ENCODE data around the gene LZTFL1.

The LZTFL1 gene

GRCh38 chr3:45803252-45803935, 38.5 kb downstream of the LZTFL1 start:
- in situ Hi-C loops (cut with MboI; ENCODE audit: low pct_unique_long_range_greater_than_20kb, low sequenced_read_pairs, unreplicated experiment): no loop called here
- TF ChIP-seq CTCF (IDR thresholded peaks at IDR 0.05; ENCODE audit: extremely low read depth, insufficient read depth, missing control alignments): no peak
- no peak for DNase-seq (ENCODE audit: low spot score)

- no peak for DNase-seq (ENCODE audit: low spot score)
- TF ChIP-seq CTCF (IDR thresholded peaks at IDR 0.05; ENCODE audit: extremely low read depth, insufficient read depth, missing control alignments): no peak
- in situ Hi-C loops (cut with MboI; ENCODE audit: low pct_unique_long_range_greater_than_20kb, low sequenced_read_pairs, unreplicated experiment): no loop called here
Measured at GRCh38 chr3:45802146-45802545, 39.8 kb downstream of the LZTFL1 start.

DNA sequence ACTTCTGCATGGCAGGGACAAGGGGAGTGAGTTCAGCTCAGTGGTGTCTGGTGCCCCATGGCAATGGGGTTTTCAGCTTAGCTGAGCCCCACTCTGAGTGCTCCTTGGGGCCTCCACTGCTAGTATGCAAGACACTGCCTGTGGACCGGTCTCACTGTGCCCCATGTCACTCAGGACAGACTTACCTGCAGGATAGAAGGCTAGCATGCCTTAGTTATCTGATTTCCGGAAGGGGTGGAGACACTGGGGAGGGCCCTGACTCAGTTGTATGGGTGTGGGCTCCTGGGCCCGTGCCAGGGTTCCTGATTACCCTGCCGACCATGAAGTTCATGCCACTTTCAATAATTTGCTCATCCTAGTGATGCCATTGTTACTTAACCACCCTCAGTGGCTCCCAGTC, 41.3 kb downstream of the LZTFL1 start:
- in situ Hi-C loops (cut with MboI; ENCODE audit: low pct_unique_long_range_greater_than_20kb, low sequenced_read_pairs, unreplicated experiment): no loop called here
- no peak for DNase-seq (ENCODE audit: low spot score)
- no peak for TF ChIP-seq CTCF (IDR thresholded peaks at IDR 0.05; ENCODE audit: extremely low read depth, insufficient read depth, missing control alignments)

DNA sequence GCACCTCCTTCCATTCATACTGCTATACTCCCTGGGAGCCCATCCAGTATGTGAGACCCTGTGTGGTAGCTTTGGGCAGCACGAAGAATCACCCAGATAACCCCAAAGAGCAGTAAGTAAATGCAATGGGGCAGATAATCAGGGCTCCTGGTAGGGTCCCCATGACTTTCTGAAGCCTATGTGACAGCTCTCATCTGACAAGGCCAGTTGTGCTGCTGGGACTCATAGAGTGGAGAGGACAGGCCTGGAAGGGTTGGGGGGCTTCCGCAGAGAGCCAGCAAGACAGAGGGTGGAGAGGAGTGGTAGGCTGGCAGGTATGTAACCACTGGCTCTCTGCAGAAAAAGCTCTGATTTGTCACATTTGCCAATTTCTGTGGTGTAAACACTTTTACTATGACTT, 42.3 kb downstream of the LZTFL1 start:
- in situ Hi-C loops (cut with MboI; ENCODE audit: low pct_unique_long_range_greater_than_20kb, low sequenced_read_pairs, unreplicated experiment): no loop called here
- no peak for DNase-seq (ENCODE audit: low spot score)
- TF ChIP-seq CTCF (IDR thresholded peaks at IDR 0.05; ENCODE audit: extremely low read depth, insufficient read depth, missing control alignments): no peak

- DNase-seq (ENCODE audit: low spot score): no peak
- in situ Hi-C loops (cut with MboI; ENCODE audit: low pct_unique_long_range_greater_than_20kb, low sequenced_read_pairs, unreplicated experiment): no loop called here
- no peak for TF ChIP-seq CTCF (IDR thresholded peaks at IDR 0.05; ENCODE audit: extremely low read depth, insufficient read depth, missing control alignments)
Measured at GRCh38 chr3:45798034-45798433, 43.9 kb downstream of the LZTFL1 start.

- in situ Hi-C loops (cut with MboI; ENCODE audit: low pct_unique_long_range_greater_than_20kb, low sequenced_read_pairs, unreplicated experiment): no loop called here
- TF ChIP-seq CTCF (IDR thresholded peaks at IDR 0.05; ENCODE audit: extremely low read depth, insufficient read depth, missing control alignments): no peak
- no peak for DNase-seq (ENCODE audit: low spot score)
Measured at GRCh38 chr3:45796902-45797637, 44.8 kb downstream of the LZTFL1 start.

Measured in GM13977 (cell line).